Activated T-cell treated with anti-CD3 and anti-CD28 coated beads for 1 hour (primary cell): ENCODE data around the gene VTI1A.
"Not testable (repeated sequence)": the region's sequence is repeated elsewhere in the genome, so short reads cannot be mapped to it uniquely, and the experiment has no call there.

Experiments used
- DNase-seq: peaks from one replicate; pipeline ENCODE4 v3.0.0-alpha.2; 2020; ENCODE audit warnings: low read depth

The VTI1A gene

DNA sequence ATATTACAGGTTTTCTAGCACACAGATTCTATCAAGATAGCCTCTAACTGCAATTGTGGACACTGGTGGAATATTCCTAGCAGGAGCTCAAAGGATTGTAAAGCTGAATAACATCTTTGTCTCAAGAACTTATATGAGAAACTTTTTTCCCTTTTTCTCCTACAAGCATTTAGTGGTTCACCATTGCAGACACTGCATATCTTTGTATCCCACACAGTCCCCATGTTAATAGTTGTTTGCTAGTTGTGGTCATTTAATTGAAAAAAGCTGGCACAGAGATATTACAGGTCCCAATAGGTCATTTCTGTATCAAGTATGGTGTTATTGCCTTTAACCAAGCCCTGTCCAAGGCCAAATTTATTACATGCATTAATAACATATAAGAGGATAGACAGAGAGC, 276.9 kb downstream of the VTI1A start:
- no peak for DNase-seq

DNA sequence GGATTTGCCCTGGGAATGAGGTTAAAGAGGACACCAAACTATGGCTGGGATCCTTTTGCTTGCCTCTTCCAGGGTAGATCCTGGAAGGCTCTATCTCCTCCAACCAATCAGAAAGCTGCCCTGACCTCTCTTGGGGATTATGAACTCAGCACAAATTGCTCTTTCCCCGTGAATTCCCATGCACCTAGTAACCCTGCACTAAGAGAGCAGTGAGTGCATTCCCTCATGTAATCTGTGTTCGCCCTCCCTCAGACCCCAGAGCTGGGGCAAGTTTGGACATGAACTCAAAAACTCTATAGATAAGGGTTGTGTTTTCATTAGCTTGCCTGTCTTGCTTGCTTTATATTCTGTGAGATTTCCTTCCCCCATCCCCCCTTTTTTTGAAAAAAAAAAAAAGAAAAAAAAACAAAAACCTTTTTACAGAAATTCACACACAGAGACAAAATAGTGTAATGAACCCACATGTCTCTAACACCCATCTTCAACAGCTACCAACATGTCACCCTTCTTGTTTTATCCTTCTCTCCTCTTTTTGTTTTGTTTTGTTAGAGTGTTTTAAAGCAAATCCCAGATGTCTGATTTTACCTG, 277.5 kb downstream of the VTI1A start:
- DNase-seq = no peak

DNA sequence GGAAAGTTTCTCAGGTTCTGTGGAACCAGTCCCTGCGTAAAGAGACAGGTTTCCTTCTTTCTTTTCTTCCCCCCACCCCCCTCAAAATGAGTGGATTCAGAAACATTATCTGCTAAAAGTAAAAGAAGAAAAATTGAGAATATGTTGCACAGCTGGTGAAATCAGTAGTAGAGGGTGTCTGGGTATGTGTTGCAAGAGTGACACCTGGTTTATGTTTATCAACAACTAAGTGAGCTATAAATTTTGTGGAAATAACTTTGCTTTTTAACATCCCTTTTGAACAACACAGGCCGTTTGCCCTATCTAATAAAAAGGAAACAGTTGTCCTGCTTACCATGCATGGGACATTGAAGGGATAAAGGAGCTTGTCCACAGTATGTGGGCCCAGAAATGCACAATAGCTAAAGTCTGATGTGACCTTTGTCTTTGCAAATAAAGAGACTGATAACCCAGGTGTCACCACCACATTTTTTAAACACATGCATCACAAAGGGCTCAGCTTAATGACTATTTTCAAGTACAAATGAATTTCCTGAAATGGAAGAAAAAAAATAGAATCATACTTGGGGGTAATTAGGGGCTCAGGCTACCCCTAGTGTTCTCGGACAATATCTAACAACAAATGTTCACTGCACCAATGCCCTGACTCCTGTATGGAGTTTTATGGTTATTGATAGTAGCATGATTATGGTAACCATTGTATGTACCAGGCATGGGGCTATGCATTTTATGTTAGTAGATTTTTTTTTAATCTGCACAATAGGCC, 281.3 kb downstream of the VTI1A start:
- no peak for DNase-seq

DNA sequence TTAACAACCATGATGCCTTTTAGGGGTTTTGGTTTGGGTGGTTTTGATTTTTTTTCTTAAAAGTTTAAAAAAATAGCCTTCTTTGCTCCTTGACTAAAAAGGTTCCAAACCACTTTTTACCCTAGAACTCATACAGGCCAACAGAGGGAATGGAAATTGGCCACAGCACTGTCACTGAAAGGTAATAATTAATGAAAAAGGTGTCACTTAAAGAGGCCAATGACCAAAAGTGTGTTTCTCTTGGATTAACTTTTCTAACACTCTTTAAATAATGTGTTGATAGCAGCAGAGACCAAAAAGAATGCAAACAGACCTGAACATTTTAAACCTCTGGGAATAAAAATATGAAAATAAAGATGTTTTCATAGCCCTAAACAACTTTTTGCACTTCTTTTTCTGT, 282.0 kb downstream of the VTI1A start:
- DNase-seq = no peak

GRCh38 chr10:112731450-112731849, 284.4 kb downstream of the VTI1A start:
- not testable (repeated sequence) for DNase-seq

DNA sequence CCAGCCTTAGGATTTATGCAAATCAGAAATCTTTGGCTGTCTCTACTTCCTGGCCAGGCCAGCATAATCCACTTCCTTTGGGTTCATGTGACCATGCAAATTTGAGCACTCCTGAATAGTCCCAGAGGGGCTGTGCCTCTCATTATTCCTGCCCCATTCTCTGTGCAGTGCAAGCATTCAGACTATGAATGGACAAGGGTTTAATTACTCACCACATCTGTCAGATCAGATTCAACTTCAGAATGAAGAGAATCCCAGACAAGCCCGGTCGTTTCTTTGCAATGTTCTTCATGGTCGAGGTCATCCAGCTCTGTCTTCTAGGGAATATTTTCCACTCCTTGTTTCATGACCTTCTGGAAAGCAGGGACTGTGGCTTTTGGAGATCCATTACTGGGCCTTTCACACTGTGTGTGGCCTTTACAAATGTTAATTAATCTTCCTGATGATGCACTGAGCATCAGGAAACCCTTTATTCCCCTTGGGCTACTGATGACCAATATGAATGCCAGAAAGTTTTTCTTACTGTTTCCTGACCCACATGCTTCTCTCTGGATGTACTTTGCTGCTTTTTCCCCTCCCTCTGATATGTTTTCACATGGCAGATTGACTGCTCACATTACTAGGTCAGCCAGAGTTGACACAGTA, 285.4 kb downstream of the VTI1A start:
- no peak for DNase-seq

GRCh38 chr10:112735041-112735695, 288.2 kb downstream of the VTI1A start:
- no peak for DNase-seq

- DNase-seq = no peak
These were observed 291.9 kb downstream of the VTI1A start for GRCh38 chr10:112738606-112739591.

GRCh38 chr10:112739592-112740353, 292.8 kb downstream of the VTI1A start:
- DNase-seq = no peak

DNA sequence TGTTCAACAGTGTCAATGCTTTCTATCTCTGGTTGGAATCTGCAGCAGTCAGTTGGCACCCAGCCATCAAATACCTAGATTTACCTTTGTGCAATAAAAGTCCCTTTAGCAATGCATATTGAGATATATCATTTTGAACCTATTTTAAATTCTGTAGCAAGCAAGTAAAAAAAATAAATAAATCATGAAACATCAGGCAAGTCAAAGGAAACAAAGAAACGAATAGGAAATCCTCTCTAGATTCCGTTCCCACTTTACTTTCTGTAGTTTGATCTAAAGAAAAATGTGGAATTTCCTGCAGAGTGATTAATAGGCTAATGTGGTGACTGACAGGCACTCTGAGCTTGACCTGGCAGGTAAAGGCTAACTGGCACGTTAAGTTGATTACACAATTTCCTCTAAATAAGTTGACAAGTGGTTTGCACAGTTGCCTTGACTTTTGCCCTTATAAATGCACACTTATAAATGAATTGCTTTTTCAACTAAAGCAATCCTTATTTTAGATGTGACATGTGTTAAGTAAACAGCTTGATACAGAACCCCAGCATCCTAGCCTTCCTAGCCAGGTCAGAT, 294.9 kb downstream of the VTI1A start:
- DNase-seq = no peak

- DNase-seq = no peak
These were observed 297.4 kb downstream of the VTI1A start for GRCh38 chr10:112744181-112745096.

- DNase-seq = no peak
These were observed 299.3 kb downstream of the VTI1A start for GRCh38 chr10:112746329-112746728.

GRCh38 chr10:112750427-112751167, 303.6 kb downstream of the VTI1A start:
- DNase-seq = no peak

DNA sequence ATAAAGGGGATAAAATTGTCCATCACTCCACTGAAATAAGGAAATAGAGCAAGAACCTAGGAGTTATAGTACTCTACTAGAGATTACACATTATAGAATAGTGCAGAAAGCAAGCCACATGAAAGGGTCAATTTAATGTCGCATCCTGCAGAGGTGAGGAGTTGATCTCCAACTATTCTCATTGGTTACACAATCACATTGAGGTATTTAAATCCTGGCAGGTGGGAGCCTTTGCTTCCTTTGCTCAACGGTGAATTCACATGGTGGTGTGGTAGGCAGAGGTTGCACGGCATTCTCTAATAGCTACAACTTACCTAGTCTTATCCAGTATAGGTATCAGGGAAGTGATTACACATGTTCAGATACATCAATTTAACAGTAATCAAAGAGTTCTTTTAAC, 304.6 kb downstream of the VTI1A start:
- DNase-seq = no peak

DNA sequence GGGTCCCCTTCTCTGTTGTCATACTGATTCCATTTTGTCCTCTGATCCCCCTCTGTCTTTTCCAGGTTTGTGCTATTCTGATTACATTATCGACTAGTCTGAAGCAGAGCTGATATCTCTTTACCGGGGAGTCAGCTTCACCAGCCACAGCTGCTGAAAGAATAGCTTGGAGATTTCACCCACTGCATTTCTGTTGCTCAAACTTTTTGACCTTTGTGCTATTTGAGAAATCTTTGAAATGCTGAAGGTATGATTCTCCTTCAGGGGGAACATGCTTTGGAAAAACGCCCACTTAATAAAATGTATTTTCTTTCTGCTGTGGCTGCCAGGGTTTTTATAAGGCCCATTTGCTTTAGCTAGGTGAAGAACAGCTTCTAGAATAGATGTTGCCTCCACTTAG, 305.3 kb downstream of the VTI1A start:
- DNase-seq = no peak

- no peak for DNase-seq
These were observed 307.0 kb downstream of the VTI1A start for GRCh38 chr10:112753961-112754411.

- DNase-seq = no peak
These were observed 308.6 kb downstream of the VTI1A start for GRCh38 chr10:112755446-112756234.

DNA sequence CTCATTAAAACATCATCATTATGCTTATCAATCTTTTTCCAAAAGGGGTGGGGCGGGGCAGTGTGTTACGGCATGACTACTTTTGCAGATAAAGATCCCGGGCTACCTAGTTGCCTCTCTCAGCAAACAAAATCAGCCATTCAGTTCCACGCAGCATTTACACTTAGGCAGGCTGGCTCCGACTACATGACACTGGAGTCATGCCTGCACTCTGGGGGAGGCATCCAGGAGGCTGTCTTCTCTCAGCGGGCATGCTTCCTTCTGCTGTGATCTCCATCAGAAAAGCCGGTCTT, 309.2 kb downstream of the VTI1A start:
- no peak for DNase-seq
